AG20443 (cell line): ENCODE data around the gene TEX19.
"Not testable (repeated sequence)": the region's sequence is repeated elsewhere in the genome, so short reads cannot be mapped to it uniquely, and the experiment has no call there.

ENCODE experiments used
- DNase-seq: peaks from one replicate; pipeline ENCODE4 v3.0.0; 2012; ENCODE audit warnings: low spot score, mixed read lengths

TEX19 gene

DNA sequence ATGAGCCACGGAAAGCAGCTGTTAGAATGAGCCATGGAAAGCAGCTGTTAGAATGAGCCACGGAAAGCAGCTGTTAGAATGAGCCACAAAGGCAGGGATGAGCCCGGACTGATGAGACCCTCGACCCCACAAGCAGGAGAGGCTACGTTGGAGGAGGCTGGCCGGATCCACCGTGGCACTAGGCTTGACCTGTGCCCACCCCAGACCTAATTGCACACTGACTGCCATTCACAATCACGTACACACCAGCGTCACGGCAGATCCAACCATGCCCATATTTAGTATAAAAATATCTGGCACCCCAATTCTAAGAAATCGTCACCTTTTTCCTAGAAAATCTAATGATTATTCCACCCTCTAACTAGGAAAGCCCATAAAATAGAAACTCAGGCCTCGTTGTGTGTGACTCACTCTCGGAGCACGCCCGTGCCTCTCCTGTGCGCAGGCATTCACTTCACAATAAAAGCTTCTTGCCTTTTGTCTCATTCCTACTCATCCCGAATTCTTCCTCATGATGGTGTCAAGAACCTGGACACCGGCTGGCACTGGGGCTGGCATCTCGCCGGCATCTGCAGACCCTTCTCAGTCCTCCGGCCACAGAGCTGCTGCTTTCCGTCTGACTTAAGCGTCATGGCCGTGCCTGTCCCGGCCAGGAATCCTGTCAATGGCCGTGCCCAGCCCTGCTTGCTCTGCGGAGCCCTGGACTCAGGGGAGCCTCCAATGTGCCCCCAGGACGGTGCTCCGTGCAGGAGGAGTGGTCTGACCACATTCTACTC, 20.0 kb upstream of the TEX19 start:
- DNase-seq = peak; percentile 86

DNA sequence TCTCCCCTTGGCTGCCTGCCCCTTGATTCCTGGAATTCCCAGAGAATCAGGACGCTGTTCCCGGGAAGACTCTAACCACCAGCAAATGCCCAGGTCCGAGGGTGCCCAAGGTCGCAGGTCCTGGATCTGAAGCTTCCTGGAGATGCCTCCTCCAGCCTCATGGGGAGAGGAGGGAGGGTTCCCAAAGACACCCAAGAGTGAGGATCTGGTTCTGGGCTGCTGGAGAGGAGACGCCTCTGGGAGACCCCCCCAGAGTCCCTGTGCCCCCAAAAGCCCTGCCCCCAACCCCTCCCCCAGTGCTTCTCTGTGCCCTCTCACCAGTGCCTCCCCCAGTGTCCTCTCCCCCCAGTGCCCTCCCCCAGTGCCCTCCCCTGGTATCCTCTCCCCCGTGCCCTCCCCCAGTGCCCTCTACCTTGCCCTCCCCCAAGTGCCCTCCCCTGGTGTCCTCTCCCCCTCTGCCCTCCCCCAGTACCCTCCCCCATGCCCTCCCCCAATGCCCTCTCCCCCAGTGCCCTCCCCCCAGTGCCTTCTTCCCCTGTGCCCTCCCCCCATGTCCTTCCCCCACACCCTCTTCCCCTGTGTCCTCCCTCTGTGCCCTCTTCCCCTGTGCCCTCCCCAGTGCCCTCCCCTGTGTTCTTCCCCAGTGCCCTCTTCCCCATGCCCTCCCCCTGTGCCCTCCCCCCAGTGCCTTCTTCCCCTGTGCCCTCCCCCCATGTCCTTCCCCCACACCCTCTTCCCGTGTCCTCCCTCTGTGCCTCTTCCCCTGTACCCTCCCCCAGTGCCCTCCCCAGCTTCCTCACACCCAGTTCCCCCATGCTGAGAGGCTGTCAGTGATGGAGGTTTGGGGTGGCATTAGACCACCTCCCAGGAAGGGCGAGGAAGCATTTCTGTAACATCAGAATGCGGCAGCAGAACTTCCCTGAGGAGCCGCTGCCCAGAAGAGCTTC, 19.1 kb upstream of the TEX19 start:
- DNase-seq = no peak

DNA sequence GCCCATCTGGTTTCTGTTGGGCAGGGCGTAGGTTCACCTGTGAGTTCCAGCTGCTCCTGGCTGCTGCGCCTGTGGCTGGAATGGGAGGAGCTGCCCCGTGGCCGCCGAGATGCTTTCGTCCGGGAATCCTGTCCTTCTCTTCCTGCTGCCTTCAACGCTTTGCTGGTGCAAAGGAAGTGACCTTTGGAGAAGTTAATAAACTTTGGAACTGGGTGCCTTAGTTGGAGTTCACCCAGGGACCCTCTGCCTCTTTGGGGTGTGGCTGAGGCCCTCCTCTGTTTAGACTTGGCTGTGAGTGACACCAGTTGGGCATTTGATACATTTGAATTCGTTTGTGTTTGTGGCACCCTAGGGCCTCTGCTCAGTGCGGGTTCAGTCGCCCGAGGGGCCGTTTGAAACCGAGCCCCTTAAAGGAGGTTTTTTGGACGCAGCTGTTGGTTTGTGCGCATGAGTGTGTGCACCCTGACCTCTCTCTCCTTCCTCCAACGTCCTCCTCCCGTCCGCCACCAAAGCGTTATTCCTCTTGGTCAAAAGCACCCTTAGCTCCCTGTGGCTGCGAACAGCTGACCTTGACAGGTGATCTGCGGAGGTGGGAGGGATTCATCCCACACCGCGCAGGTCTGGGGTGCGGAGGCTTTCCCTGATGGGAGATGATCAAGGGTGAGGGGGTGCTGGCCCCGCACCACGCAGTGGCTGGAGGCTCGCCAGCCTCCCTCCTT, 16.5 kb upstream of the TEX19 start:
- DNase-seq = no peak

DNA sequence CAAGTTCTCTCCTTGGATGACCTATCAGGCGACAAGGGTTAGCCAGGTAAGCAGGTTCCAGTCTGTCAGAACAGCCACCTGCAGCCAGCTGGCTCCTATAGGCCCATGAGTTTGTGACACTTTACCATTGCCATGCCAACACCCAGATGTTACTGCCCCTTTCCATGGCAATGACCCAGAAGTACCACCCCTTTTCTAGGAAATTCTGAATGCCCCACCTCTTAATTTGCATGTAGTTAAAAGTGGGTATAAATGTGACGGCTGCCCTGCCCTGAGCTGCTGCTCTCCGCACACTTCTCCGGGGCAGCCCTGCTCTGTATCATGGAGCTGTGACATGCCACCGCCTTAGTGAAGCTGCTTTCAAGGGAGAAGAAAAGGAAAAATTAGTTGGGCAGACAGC, 15.5 kb upstream of the TEX19 start:
- DNase-seq = no peak

DNA sequence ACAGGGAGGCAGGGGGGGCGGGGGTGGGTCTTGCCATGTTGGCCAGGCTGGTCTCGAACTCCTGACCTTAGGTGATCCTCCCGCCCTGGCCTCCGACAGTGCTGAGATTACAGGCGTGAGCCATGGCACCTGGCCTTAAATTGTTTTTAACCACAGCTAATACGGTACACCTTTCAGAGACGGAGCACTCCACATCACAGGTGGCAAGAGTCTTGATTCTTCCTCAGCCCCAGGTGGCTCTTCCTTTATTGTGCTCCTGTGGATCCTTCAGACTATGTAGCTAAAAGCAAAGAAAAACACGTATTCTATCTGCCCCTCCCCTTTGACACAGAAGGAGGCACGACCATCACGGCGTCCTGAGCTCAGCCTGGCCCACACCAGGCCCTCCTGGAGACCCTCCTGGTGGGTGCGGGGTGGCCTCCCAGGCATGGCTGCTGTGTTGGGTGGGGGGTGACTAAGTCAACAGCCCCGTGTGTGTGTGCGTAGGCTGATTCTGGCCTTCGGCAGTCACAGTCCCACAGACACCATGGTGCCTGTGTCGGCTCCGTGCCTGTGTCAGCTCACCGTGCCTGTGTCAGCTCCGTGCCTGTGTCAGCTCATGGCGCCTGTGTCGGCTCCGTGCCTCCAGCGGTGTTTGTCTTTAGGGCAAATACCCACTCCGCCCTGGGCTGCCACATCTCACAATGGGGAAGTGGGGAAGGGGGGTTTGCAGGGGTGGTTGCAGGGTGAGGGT, 14.7 kb upstream of the TEX19 start:
- no peak for DNase-seq

DNA sequence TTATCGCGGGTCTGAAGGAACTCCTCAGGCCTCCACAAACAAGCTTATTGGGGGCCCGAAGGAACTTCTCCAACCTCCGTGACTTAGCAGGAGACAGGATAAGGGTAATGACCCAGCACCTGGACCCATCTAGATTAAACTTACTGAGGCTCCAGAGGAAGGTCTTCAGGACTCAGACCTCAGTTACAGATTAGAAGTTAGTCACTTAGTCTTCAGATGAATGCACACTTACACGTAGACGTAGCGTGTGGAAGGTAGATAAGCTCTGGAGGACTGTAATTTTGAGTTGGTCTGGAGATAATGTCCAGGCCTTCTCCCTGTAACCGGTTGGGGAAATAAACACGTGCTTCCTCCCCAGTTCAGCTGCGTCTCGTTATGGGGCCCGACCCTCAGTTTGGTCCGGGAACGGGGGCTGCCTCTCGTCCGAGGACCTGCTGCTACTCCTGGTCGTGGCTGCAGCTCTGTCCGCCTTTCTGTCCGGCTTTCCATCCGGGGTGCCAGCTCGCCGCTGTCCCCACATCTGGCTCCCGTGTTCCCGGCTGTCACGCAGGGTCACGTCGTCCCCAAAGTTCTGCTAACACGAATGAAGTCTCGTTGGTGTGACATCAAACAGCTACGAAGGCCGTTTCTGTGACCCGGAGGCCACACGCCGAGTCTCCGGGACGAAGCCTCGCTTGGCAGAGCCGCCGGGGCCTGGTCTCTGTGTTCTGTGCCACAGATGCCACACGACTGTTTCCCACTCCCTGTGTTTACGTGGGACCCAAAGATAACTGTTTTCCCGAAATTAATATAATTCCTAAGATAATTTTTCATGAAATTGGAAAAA, 13.7 kb upstream of the TEX19 start:
- DNase-seq = no peak

DNA sequence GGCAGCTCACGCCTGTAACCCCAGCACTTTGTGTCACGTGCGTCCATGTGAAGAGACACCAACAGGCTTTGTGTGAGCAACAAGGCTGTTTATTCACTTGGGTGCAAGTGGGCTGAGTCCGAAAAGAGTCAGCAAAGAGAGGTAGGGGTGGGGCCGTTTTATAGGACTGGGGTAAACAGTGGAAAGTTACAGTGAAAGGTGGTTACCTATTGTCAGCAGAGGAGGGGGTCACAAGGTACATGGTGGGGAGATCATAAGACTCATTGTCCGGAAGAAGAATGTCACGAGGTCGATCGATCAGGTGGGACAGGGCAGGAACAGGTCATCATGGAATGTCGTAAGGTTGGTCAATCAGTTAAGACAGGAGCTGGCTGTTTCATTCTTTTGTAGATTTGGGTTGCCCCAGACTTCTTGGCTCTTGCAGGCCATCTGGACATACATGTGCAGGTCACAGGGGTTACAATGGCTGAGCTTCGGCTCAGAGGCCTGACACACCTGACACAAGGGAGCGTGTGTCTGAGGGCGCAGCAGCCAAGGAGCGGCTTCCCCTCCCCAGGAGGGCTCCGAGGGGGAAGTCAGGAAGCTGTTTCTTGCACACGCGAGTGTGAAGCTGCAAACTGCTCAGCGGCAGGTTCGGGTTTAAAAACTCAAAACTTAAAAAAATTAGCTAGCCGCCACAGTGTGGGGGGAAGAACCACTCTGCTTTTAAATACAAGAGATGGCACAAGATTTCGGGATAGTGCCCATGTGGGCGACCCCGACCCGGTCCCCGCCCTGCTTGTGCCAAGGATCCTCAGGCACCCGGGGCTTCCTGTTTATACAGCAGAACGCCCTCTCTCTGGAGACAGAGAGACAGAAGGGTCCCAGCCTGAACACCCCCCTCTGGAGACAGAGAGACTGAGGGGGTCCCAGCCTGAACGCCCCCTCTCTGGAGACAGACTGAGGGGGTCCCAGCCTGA, 12.4 kb upstream of the TEX19 start:
- no peak for DNase-seq

DNA sequence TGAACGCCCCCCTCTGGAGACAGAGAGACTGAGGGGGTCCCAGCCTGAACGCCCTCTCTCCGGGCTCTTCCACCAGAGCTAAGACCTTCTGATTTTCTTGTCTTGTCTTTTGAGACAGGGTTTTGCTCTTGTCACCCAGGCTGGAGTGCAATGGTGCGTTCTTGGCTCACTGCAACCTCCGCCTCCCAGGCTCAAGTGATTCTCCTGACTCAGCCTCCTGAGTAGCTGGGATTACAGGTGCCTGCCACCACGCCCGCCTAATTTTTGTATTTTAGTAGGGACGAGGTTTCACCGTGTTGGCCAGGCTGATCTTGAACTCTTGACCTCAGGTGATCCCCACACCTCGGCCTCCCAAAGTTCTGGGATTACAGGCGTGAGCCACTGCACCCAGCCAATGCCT, 11.1 kb upstream of the TEX19 start:
- not testable (repeated sequence) for DNase-seq

DNA sequence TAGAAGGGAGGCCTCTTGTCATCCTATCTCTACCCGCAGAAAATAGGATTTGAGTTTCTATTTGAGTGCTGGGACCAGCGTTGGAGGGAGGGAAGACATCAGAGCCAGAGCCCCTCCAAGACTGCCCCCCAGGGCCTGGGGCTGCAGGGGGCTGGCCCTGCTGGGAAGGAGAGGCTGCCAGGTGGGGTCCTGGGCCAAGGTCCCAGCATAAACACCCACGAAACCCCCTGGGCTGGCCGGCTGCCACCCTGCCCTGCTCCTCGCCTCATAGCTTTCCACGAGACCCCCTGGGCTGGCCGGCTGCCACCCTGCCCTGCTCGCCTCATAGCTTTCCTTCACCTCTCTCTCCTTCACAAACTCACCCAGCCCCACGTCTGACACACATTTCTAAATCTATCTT, 10.6 kb upstream of the TEX19 start:
- no peak for DNase-seq

DNA sequence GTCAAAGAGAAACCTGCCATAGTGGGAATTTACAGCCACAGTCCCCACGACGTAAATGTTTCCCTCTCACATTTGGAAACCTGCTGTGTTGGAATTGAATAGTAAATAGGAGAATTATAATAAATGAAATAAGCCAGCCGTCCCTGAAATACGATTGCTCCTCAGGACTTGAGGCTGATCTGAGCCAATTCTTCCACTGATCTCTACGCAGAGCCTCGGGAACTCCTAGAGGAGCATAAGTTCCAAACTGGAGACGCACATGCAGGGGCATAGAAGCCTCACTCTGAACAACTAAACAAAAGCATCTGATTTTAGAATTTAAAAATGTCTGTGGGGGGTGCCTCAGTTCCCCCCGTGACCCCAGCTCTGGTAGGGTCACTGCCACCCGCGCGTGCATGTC, 10.2 kb upstream of the TEX19 start:
- DNase-seq = no peak

DNA sequence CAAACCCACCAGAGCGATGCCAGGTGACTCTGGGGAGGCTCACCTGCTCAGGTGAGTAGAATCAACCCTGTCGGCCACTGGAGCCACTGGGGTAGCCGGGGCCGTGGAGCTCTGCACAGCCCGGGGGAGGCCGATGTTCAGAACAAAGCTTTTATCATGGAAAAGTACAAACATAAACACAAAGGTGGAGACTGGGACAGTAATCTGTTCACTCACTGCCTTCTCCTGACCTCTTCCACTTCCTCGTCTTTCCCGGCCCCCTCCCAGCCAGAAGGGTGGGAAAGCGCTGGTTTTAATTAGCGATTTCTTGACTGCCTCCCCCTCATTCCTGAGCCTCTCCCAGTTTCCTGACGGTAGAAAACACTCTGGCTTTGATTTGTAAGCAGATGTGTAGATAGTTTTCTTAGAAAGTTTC, 9.8 kb upstream of the TEX19 start:
- DNase-seq = peak; percentile 70

DNA sequence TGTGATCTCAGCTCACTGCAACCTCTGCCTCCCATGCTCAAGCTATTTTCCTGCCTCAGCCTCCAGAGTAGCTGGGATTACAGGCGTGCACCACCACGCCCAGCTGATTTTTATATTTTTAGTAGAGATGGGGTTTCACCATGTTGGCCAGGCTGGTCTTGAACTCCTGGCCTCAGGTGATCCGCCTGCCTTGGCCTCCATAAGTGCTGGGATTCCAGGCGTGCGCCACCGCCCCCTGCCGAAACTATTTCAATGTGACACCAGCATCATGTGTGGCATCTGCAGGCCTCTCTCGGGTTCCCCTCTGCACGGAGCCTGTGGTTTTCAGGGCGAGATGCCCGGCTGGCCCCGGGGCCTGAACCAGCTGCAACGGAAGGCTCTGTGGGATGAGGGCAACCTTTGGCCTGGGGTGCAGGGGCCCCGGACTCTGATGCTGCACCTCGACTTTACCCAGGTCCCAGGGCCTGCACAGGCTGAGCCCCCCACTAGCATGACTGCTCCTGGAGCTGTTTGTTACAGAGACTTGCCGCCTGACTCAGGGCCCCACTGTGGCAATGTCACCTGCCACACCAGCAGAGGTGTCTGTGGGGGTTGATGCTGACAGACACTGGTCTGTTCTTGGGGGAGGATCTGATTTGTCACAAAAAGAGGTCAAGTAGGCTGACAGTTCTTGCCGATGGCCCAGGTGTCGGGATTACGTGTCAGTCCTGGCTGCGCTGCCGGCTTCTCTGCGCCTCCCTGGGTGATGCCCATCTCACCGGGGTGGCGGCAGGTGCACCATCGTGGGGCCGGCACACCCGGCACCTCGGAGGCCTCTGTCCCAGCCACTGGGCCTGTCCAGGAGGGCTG, 8.6 kb upstream of the TEX19 start:
- no peak for DNase-seq

DNA sequence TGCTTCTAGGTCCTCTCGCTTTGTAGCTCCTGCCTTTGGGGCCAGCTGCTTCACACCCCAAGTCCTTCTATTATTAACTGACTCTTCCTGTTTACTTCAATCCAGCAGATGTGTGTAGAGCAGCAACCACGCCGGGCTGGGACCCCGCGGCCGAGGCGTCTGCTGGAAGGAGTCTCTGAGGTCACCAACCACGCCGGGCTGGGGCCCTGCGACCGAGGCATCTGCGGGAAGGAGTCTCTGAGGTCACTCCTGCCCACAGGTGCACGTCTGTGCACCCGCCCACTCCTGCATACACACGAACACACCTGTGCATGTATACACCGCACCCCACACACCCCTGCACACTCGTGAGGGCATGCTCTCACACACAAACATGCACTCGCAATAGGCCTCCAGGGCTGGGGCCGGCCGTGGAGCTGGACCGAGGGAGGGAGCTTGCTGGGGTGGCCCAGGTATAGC, 7.8 kb upstream of the TEX19 start:
- no peak for DNase-seq

DNA sequence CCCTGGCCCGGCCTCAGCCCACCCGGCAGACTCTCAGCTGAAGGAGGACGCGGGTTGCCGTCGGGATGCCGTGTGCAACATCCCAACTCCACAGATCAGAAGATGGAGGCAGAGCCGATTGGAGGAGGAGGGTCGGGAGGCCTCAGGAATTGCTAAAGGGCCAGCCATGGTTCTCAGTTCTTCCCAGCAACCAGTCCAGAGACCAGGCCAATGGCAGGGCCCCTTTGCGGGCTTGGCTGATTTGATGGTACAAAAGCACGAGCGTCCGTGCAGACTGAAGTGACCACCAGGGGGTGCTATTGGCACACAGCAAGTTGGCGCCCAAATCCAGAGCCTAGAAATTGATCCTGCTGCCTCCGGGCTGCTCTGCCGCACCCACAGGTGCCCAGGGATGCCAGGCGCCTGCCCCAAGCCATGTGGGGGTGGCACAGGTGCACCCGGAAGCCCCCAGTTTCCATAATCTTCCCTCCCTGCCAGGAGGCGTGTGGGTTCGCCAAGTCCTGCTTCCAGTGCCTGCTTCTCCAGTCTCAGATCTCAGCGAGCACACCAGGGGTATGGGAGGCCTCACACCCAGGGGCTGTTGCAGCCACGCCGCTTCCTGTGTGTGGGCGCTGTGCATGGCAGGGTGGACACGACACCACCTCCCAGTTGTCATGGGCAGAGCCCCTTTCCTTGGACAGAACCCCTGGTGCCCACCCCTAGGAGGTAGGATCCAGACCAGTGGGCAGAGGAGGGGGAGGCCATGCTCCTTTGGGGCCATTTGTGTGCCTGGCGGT, 7.1 kb upstream of the TEX19 start:
- DNase-seq = peak; percentile 87

DNA sequence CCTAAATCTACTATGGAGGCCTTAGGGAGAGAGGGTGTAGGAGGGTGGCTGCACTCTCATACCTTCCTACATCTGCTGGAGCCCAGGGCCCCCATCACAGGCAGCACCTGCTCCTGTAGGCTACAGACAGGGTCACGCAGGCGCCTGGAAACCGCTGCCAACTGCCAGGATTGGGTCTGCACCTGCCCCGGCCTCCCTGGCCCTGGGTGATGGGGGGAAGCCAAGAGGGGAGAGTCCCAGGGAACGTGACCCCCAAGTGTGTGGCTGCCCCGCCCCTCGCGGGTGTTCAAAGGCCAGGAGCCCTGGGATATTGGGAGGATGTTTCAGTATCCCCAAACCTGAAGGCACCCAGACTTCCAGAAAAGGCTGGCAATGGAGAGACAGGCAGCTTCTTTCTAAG, 5.6 kb upstream of the TEX19 start:
- no peak for DNase-seq

DNA sequence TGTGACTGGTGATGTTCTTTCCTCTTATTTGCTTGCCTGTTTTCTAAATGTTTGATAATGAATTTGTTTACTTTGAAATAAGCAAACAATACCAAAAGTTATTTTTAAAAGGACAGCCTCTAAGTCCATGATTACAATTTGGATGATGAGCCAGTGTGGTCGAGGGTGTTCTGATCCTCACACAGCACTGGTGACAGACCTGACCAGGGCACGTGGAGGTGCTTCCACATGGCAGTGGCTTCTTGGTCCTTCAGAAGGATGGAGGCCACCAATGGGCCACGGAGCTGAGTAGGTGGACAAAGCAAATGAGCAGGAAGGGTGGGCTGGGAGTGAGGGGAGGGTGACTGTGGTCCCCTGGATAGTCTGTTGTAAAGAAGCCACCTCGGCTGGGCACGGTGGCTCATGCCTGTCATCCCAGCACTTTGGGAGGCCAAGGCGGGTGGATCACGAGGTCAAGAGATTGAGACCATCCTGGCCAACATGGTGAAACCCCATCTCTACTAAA, 4.2 kb upstream of the TEX19 start:
- no peak for DNase-seq

DNA sequence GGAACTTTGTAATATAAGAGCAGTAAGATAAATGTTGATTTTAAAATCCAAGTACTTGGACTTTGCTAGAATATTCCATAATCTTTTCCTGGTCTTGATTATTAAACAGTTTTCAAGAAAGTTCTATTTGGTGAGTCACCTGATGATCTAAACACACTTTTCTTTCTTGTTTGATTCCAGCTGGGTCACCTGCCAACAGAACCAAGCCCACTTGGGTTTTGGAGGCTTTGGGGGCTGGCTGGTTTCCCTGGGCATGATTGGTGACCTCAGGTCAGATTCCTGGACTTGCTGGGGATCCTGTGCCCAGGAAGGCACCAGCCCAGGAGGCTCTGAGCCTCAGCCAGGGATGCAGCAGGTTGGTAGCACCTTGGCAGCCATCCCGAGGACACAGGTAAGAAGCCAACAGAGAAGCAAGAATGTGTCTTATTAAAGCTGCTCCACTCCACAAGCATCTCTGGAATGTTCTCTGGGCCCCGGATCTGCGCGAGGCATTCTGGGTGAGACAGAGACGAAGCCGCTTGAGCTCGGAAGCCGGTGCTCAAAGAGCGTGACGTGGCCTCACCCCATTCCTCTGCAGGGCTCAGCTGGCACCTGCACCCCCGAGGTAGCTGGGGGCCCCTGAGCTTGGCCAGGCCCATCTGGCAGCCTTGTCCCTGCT, 3.1 kb upstream of the TEX19 start:
- no peak for DNase-seq
